ENCODE measurements around the gene TNS1. TPM values are rescaled to one million over a fixed set of nuclear protein-coding genes. Genes with fewer than 3 reads are reported as not detected.
A peak's percentile ranks its signal among the peaks of the same experiment; 100 is the strongest.

The TNS1 gene
- total and polyA plus RNA-seq, 5 donors, result 243 to 647 (median 513) TPM

DNA sequence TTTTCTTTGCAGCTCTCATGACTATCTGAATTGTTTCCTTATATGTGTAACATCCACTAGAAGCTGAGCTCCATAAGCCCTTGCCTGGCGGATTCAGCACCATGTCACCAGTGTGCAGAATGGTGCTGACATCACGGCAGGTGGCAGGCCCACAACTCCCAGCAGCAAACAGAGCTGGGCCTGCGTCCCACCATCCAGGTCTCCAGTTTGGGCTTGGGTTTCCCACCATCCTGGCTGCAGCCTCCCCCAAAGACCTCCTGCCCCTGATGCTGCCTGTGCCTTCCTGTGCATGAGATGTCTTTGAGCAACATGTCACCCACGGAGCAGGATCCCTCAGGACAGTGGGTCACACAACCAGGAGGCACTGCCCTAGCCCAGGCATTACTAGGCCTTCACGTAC lies 113.1 kb downstream of the TNS1 start:
- H3K27ac ChIP-seq (ENCODE audit: low read length), result no peak overlapping the region
- 82% methylated on average over 5 of the region's 5 CpGs for WGBS
- no peak for ATAC-seq
- peaks cover 35% of the 10 kb centered on the region for H3K4me1 ChIP-seq (ENCODE audit: control insufficient read depth, insufficient read depth, low read length)
- intact Hi-C loops (cut with DNase I), result loop anchor here (5.0 to 10.0 kb wide), 5 partner anchors 45 to 98 kb away; no protein-coding TSS in a partner anchor
- no peaks in the 10 kb centered on the region for H3K27me3 ChIP-seq (ENCODE audit: control insufficient read depth, insufficient read depth)
- no peak overlapping the region for H3K4me3 ChIP-seq (ENCODE audit: low read length)
- no peak for DNase-seq
- H3K9me3 ChIP-seq (ENCODE audit: control insufficient read depth, low read length), result no peaks in the 10 kb centered on the region

GRCh38 chr2:217887841-217888701 lies 114.7 kb downstream of the TNS1 start:
- peak; percentile 90 to 93 (median 92) for DNase-seq
- 33% methylated on average over 16 of the region's 16 CpGs for WGBS
- no peaks in the 10 kb centered on the region for H3K27me3 ChIP-seq (ENCODE audit: control insufficient read depth, insufficient read depth)
- intact Hi-C loops (cut with DNase I), result loop anchor here (2.0 to 10.0 kb wide), 5 partner anchors 47 to 99 kb away; no protein-coding TSS in a partner anchor
- peak; percentile 78 to 89 for ATAC-seq
- no peak overlapping the region for H3K4me3 ChIP-seq (ENCODE audit: low read length)
- peaks cover 35% of the 10 kb centered on the region for H3K4me1 ChIP-seq (ENCODE audit: control insufficient read depth, insufficient read depth, low read length)
- no peaks in the 10 kb centered on the region for H3K9me3 ChIP-seq (ENCODE audit: control insufficient read depth, low read length)
- peak overlapping the region; percentile 76 for H3K27ac ChIP-seq (ENCODE audit: low read length)

DNA sequence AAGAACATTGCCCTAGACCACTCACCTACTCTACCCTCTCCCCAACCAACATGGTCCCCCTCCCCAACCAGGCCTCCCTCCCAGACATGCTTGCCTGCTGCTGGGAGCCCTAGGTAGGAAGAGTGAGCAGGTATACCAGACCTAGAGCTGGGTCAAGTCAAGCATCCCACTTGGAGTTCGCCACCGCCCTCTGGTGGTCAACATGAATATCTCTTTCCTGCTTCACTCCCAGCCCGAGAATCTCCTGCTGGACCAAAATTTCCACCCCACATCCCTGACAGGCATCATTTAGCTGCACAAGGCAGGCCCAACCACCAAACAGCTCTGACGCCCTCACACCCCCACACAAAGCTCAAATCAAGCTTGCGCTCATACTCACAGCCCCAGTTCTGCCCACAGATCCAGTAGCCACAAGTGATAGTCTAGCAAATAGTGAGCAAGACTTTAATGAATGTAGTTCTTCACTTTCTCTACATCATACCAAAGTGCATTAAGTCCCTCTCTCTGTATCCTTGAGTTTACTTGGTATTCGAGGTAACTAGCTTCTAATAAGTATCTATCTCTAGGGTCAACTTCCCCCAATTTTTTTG lies 116.0 kb downstream of the TNS1 start:
- ATAC-seq (peak; percentile 26 to 28), DNase-seq (peak; percentile 79 to 85 (median 80))
- Histone ChIP-seq H3K9me3 (ENCODE audit: control insufficient read depth, low read length) (no peaks in the 10 kb centered on the region), H3K27me3 (ENCODE audit: control insufficient read depth, insufficient read depth) (no peaks in the 10 kb centered on the region), H3K4me3 (ENCODE audit: low read length) (no peak overlapping the region), H3K4me1 (ENCODE audit: control insufficient read depth, insufficient read depth, low read length) (peaks cover 31% of the 10 kb centered on the region), H3K27ac (ENCODE audit: low read length) (peak overlapping the region; percentile 42)
- intact Hi-C loops (cut with DNase I), result loop anchor here (2.0 to 10.0 kb wide), 5 partner anchors 48 to 100 kb away; no protein-coding TSS in a partner anchor
- 30% methylated on average over 6 of the region's 6 CpGs for WGBS

DNA sequence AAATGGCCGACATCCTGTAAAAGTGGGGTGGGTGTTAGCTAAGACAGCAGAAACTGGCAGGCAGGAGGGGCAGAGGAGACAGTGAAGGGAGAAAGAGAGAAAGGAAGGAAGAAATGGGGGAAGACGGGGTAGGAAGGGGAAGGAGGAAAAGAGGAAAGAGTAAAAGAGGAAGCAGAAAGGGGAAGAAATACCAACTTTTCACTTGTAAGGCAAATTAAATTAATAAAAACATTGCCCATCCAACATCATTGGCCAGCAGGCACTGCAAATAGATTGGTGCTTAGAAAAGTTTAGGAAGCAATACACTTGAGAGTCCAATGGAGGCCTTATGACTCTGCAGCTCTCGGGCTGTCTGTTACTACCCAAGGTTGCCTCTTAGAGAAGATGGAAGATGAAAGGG lies 116.7 kb downstream of the TNS1 start:
- peaks cover 27% of the 10 kb centered on the region for H3K4me1 ChIP-seq (ENCODE audit: control insufficient read depth, insufficient read depth, low read length)
- no peak overlapping the region for H3K27ac ChIP-seq (ENCODE audit: low read length)

DNA sequence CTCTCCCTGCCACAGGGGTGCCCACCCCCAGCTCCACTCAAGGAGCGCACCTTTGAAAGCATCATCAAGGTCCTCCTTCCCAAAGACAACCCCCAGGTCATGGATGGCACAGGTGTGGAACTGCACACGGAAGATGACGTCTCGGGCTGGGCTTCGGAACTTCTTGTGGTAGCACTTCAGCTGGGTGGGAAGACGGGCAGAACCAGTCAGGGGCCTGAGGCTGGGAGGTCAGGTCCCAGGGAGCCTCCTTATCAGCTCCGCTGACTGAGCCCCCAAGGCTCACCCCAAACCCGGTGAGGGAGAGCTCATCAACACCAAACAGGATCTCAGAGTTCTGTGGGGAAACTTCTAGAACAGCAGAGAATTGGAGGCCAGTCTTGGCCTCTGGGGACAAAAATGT lies 117.8 kb downstream of the TNS1 start:
- DNase-seq, result no peak
- no peak for ATAC-seq
- no peak overlapping the region for H3K4me3 ChIP-seq (ENCODE audit: low read length)
- H3K27ac ChIP-seq (ENCODE audit: low read length), result no peak overlapping the region
- 91% methylated on average over 8 of the region's 8 CpGs for WGBS
- no peaks in the 10 kb centered on the region for H3K9me3 ChIP-seq (ENCODE audit: control insufficient read depth, low read length)
- intact Hi-C loops (cut with DNase I), result loop anchor here in 3 of 4 donors (5.0 to 10.0 kb wide), 4 partner anchors 50 to 102 kb away; no protein-coding TSS in a partner anchor
- peaks cover 20% of the 10 kb centered on the region for H3K4me1 ChIP-seq (ENCODE audit: control insufficient read depth, insufficient read depth, low read length)
- H3K27me3 ChIP-seq (ENCODE audit: control insufficient read depth, insufficient read depth), result no peaks in the 10 kb centered on the region

More for the DNA sequence above, 116.7 kb downstream of the TNS1 start:
- intact Hi-C loops (cut with DNase I), result loop anchor here (2.0 to 10.0 kb wide), 5 partner anchors 49 to 101 kb away; no protein-coding TSS in a partner anchor
- 85% methylated on average over 3 of the region's 3 CpGs for WGBS
- H3K4me3 ChIP-seq (ENCODE audit: low read length), result no peak overlapping the region
- ATAC-seq (no peak), DNase-seq (no peak)
- H3K27me3 ChIP-seq (ENCODE audit: control insufficient read depth, insufficient read depth), result no peaks in the 10 kb centered on the region
- no peaks in the 10 kb centered on the region for H3K9me3 ChIP-seq (ENCODE audit: control insufficient read depth, low read length)

DNA sequence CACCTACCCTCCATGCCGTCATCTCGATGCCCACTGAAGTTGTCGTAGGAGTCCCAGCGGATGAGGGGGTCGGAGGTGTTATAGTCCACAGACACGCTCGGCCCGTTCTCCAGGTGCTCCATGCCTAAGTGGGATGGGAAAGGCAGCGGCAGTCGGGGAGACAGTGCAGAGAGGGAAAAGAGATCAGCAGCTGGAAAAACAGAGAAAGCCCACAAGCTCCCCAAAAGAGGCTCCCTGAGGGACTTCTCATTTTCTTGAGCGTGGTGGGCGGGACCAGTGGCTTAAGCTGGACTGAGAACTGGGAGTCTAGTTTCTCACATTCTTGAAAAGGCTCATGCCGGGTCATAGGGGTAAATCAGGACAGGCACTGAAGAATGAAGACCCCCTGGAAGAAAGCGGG lies 121.9 kb downstream of the TNS1 start:
- no peaks in the 10 kb centered on the region for H3K4me1 ChIP-seq (ENCODE audit: control insufficient read depth, insufficient read depth, low read length)
- H3K9me3 ChIP-seq (ENCODE audit: control insufficient read depth, low read length), result no peaks in the 10 kb centered on the region
- ATAC-seq (no peak), DNase-seq (peak in 2 of 3 donors; percentile 70 to 72)
- intact Hi-C loops (cut with DNase I), result loop anchor here in 2 of 4 donors (10.0 kb wide), 2 partner anchors 54 to 104 kb away; no protein-coding TSS in a partner anchor
- WGBS, result 60% methylated on average over 14 of the region's 14 CpGs
- H3K27ac ChIP-seq (ENCODE audit: low read length), result peak overlapping the region; percentile 9
- no peaks in the 10 kb centered on the region for H3K27me3 ChIP-seq (ENCODE audit: control insufficient read depth, insufficient read depth)
- no peak overlapping the region for H3K4me3 ChIP-seq (ENCODE audit: low read length)

DNA sequence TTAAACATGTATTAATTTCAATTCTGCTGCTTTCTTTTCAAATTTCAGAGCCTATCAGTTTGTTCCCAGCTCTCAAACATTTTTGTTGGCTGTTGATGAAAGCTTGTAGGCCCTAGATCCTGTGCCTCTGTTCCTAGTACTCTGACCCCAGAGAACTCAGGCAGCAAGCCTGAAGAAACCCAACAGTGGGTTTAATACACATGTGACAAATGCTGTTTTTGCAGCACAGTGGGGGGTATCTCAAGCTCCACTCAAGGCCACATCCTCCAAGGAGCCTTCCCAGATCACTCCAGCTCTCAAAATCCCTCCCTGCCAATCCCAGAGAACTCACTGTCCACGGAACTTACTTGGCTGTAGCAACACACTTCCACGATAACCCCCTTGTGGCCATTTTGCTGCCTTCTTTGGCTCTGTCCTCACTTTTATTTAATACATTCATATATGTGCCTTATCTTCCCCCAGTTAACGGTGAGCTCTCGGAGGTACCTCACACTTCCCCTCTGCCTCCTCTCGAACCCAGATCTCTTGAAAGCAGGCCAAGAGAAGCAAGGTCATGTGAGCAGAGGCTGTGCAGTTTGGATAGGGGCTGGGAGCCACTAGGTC lies 122.4 kb downstream of the TNS1 start:
- Histone ChIP-seq H3K27me3 (ENCODE audit: control insufficient read depth, insufficient read depth) (no peaks in the 10 kb centered on the region), H3K9me3 (ENCODE audit: control insufficient read depth, low read length) (no peaks in the 10 kb centered on the region), H3K4me3 (ENCODE audit: low read length) (no peak overlapping the region), H3K27ac (ENCODE audit: low read length) (peak overlapping the region; percentile 9), H3K4me1 (ENCODE audit: control insufficient read depth, insufficient read depth, low read length) (no peaks in the 10 kb centered on the region)
- peak in 1 of 3 donors; percentile 5 for DNase-seq
- 58% methylated on average over 5 of the region's 5 CpGs for WGBS
- peak in 1 of 2 donors; percentile 10 for ATAC-seq
- intact Hi-C loops (cut with DNase I), result loop anchor here in 2 of 4 donors (10.0 kb wide), 2 partner anchors 54 to 104 kb away; no protein-coding TSS in a partner anchor

DNA sequence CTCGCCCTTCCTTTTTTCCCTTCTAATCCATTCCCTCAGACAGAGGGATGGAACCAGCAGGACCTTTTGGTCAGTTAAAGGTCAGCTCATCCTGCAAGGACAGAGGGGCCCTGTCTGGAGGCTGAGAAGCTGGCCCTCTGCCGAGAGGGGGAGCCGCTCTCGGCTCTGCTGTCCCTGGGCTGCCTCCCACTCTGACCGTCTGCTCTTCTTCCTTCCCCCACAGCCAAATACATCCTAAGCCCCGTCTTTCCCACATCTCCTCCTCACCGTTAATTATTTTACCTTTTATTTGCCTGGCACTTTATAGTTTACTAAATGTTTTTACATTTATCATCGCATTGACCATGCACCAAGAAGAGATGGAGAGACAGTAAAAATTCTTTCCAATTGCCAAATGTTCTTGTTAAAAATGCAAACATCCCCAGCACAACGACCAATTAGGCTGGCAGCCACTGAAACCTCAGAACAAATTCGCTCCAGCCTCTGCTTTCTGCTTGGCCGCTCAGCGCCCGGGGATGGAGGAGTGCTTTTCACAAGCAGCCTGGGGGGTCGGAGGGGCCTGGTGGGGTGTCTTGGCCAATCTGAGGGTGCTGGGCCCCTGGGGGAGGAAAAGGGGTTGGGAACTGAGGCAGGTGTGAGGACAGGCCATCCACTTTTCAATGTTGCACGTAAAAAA lies 123.7 kb downstream of the TNS1 start:
- Histone ChIP-seq H3K27ac (ENCODE audit: low read length) (no peak overlapping the region), H3K4me1 (ENCODE audit: control insufficient read depth, insufficient read depth, low read length) (no peaks in the 10 kb centered on the region), H3K4me3 (ENCODE audit: low read length) (no peak overlapping the region), H3K9me3 (ENCODE audit: control insufficient read depth, low read length) (no peaks in the 10 kb centered on the region), H3K27me3 (ENCODE audit: control insufficient read depth, insufficient read depth) (no peaks in the 10 kb centered on the region)
- intact Hi-C loops (cut with DNase I), result loop anchor here in 1 of 4 donors (10.0 kb wide), 1 partner anchor 84 kb away; no protein-coding TSS in a partner anchor
- ATAC-seq (peak in 1 of 2 donors; percentile 11), DNase-seq (peak in 1 of 3 donors; percentile 43)
- WGBS, result 62% methylated on average over 15 of the region's 15 CpGs

DNA sequence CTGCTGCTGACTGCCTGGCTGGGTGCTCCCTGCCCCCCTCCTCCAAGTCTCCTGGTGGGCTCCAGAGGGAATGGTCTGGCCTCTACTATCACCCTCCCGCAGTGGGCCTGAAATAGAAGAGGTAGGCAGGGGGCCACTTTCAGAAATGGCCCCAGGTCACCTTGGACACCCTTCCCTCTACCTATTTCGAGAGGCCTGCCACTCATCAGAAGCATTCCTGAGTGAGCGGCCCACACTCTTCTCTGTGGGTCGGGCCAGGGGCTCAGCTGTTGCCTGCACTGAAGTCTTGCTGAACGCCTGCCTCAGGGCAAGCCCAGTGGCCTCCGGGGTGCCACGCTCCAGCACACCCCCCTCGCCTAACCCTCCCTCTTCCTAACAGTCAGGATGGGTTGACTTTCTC lies 124.9 kb downstream of the TNS1 start:
- Histone ChIP-seq H3K9me3 (ENCODE audit: control insufficient read depth, low read length) (no peaks in the 10 kb centered on the region), H3K27ac (ENCODE audit: low read length) (no peak overlapping the region), H3K4me1 (ENCODE audit: control insufficient read depth, insufficient read depth, low read length) (no peaks in the 10 kb centered on the region), H3K4me3 (ENCODE audit: low read length) (no peak overlapping the region), H3K27me3 (ENCODE audit: control insufficient read depth, insufficient read depth) (no peaks in the 10 kb centered on the region)
- WGBS, result 69% methylated on average over 8 of the region's 8 CpGs
- DNase-seq (peak in 1 of 3 donors; percentile 49), ATAC-seq (no peak)
- intact Hi-C loops (cut with DNase I), result loop anchor here in 1 of 4 donors (10.0 kb wide), 1 partner anchor 83 kb away; no protein-coding TSS in a partner anchor

DNA sequence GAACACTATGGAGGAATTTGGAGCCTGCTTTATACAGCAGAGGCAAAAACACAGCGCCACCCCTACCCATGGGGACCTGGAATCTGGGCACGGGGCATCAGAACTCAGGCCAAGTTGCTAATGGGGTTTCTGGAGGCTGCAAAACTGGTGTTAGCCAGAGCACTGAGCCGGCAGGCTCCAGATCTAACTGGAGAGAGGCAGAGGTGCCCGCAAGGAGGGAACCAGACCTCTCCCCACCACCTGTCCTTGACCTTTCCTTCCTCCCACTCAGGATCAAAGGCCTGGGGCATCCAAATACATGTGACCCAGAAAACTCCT lies 126.6 kb downstream of the TNS1 start:
- Histone ChIP-seq H3K4me1 (ENCODE audit: control insufficient read depth, insufficient read depth, low read length) (no peaks in the 10 kb centered on the region), H3K9me3 (ENCODE audit: control insufficient read depth, low read length) (no peaks in the 10 kb centered on the region), H3K4me3 (ENCODE audit: low read length) (no peak overlapping the region), H3K27me3 (ENCODE audit: control insufficient read depth, insufficient read depth) (no peaks in the 10 kb centered on the region), H3K27ac (ENCODE audit: low read length) (no peak overlapping the region)
- WGBS, result 81% methylated on average over 4 of the region's 4 CpGs
- ATAC-seq (no peak), DNase-seq (peak in 1 of 3 donors; percentile 33)
- intact Hi-C loops (cut with DNase I), result loop anchor here in 1 of 4 donors (10.0 kb wide), 1 partner anchor 81 kb away; no protein-coding TSS in a partner anchor
